ENCODE data around the gene MPC2. TPM values are rescaled to one million over a fixed set of nuclear protein-coding genes. Genes with fewer than 3 reads are reported as not detected.

Gene MPC2
- total RNA-seq, 6 experiments from 2014 or later, result 85.2 to 198 (median 142) TPM

DNA sequence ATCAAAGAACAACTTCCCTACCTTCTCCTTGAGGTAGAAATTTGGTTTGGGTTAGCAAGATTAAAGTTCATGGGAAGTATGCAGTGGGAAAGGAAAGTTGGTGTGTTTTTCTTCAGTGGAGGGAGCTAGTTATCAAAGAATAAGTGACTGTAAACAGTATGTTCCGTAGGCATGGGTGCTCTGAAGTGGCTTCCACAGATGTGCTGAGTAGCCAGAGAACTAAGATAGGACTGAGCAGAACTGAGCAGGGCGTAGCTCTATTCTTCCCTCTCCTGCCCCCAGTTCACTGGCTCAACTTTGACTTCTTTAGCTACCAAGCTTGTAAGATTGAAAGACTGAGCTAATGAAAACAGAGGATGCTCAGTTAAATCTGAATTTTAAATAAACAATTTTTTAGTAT, 26.3 kb downstream of the MPC2 start:
- no peak for DNase-seq
- no peaks in the 10 kb centered on the region for H3K36me3 ChIP-seq
- ATAC-seq, result peak in 3 of 4 donors; percentile 5 to 36 (median 24)
- H3K27ac ChIP-seq, result peak overlapping the region in 1 of 3 donors; percentile 34
- no peaks in the 10 kb centered on the region for H3K27me3 ChIP-seq
- TF ChIP-seq, protein P1, sequence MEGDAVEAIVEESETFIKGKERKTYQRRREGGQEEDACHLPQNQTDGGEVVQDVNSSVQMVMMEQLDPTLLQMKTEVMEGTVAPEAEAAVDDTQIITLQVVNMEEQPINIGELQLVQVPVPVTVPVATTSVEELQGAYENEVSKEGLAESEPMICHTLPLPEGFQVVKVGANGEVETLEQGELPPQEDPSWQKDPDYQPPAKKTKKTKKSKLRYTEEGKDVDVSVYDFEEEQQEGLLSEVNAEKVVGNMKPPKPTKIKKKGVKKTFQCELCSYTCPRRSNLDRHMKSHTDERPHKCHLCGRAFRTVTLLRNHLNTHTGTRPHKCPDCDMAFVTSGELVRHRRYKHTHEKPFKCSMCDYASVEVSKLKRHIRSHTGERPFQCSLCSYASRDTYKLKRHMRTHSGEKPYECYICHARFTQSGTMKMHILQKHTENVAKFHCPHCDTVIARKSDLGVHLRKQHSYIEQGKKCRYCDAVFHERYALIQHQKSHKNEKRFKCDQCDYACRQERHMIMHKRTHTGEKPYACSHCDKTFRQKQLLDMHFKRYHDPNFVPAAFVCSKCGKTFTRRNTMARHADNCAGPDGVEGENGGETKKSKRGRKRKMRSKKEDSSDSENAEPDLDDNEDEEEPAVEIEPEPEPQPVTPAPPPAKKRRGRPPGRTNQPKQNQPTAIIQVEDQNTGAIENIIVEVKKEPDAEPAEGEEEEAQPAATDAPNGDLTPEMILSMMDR (IDR thresholded peaks at IDR 0.05), result peak in 1 of 4 donors; percentile 6
- TF ChIP-seq POLR2A (IDR thresholded peaks at IDR 0.05), result no peak
- peaks cover 0 to 25% (median 6%) of the 10 kb centered on the region in 4 donors for H3K4me1 ChIP-seq
- no peaks in the 10 kb centered on the region for H3K9me3 ChIP-seq
- intact Hi-C loops (cut with DNase I), result no loop called here
- 32% methylated on average over 2 of the region's 2 CpGs for WGBS (ENCODE audit: insufficient coverage, low coverage, low lambda C conversion rate, missing lambda C conversion rate)
- H3K4me3 ChIP-seq, result no peak overlapping the region

DNA sequence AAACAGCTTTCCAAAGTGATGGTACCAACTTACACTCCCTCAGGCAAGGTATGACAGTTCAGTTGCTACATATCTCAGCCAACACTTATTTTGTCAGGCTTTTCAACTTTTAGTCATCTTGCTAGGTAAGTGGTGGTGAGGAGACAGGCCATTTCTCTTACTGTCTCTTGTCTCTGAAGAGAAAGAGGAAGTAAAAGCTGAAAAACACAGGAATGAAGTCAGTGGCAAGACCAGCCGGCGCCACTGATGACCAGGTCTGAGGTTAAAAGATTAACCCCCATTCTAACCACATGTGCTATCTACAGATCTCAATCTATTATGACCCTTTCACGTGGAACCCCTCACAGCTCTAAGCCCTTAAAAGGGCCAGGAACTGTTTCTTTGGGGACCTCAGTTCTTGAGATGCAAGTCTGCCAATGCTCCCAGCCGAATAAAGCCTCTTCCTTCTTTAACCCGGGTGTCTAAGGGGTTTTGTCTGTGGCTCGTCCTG, 27.1 kb downstream of the MPC2 start:
- no peaks in the 10 kb centered on the region for H3K36me3 ChIP-seq
- DNase-seq (no peak), ATAC-seq (no peak)
- no peaks in the 10 kb centered on the region for H3K27me3 ChIP-seq
- H3K27ac ChIP-seq, result no peak overlapping the region
- H3K9me3 ChIP-seq, result no peaks in the 10 kb centered on the region
- 84% methylated on average over 4 of the region's 6 CpGs for WGBS (ENCODE audit: insufficient coverage, low coverage, low lambda C conversion rate, missing lambda C conversion rate)
- intact Hi-C loops (cut with DNase I), result no loop called here
- H3K4me1 ChIP-seq, result peaks cover 0 to 25% (median 8%) of the 10 kb centered on the region in 4 donors
- no peak overlapping the region for H3K4me3 ChIP-seq
- TF ChIP-seq POLR2A (IDR thresholded peaks at IDR 0.05), result no peak
- TF ChIP-seq, protein P1 (IDR thresholded peaks at IDR 0.05), result no peak

DNA sequence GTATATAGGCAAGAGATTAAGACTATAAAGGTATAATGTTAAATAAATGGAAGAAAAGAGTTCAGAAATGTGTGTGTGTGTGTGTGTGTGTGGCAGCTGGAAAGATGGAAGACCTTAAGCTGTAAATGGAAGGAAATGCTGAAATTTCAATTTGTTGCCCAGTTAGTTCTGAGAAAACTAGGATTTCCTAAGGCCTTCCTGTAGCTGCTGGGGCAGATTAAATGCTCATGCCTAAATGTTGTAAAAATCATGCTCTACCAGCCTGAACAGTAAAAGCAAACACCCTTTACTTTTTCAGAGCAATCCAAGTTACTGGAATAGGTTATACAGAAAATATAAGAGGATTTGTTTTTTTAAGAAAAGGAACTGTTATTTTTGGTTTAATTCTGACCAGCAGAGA, 31.2 kb downstream of the MPC2 start:
- intact Hi-C loops (cut with DNase I), result no loop called here
- Histone ChIP-seq H3K27ac (peak overlapping the region in 1 of 3 donors; percentile 27), H3K27me3 (no peaks in the 10 kb centered on the region), H3K4me3 (no peak overlapping the region), H3K36me3 (no peaks in the 10 kb centered on the region), H3K9me3 (no peaks in the 10 kb centered on the region), H3K4me1 (peaks cover 0 to 14% (median 6%) of the 10 kb centered on the region in 4 donors)
- TF ChIP-seq, protein P1 (IDR thresholded peaks at IDR 0.05), result no peak
- no peak for DNase-seq
- peak; percentile 12 to 40 (median 28) for ATAC-seq

DNA sequence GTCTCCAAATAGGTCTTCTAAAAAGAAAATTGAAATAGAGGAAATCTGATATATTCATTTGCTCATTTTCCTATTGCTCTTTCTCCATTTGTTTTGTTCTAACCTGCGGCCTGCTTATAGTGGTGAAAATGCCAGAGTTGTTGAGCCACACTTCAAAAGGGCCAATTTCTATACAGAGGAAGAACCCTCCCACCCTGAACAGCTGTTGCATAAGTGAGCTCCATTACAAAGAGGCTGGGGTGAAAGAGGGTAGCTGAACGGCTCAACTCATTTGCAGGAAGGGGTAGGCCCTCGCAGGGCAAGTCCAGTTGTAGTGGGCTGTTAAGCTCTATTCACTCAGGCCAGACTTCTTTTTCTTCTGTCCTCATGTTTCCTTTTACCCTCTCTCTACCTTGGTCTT, 31.7 kb downstream of the MPC2 start:
- Histone ChIP-seq H3K36me3 (no peaks in the 10 kb centered on the region), H3K4me1 (peaks cover 0 to 11% (median 5%) of the 10 kb centered on the region in 4 donors), H3K9me3 (no peaks in the 10 kb centered on the region), H3K4me3 (no peak overlapping the region), H3K27ac (peak overlapping the region in 1 of 3 donors; percentile 27), H3K27me3 (no peaks in the 10 kb centered on the region)
- WGBS (ENCODE audit: insufficient coverage, low coverage, low lambda C conversion rate, missing lambda C conversion rate), result 56% methylated on average over 3 of the region's 3 CpGs
- DNase-seq, result no peak
- TF ChIP-seq POLR2A (IDR thresholded peaks at IDR 0.05), result no peak
- TF ChIP-seq, protein P1 (IDR thresholded peaks at IDR 0.05), result no peak
- peak; percentile 47 to 80 (median 62) for ATAC-seq
- intact Hi-C loops (cut with DNase I), result no loop called here
